HG03558 (cell line): ENCODE results near the gene RAD21L1.

Experiments
- ATAC-seq: cut with Tn5 transposase; IDR thresholded peaks from one replicate; pipeline ENCODE4 v1.9.1; 2021; ENCODE audit warnings: moderate number of reproducible peaks; ENCODE audit not compliant: unreplicated experiment; ENCODE audit errors: extremely low read depth

Gene RAD21L1

DNA sequence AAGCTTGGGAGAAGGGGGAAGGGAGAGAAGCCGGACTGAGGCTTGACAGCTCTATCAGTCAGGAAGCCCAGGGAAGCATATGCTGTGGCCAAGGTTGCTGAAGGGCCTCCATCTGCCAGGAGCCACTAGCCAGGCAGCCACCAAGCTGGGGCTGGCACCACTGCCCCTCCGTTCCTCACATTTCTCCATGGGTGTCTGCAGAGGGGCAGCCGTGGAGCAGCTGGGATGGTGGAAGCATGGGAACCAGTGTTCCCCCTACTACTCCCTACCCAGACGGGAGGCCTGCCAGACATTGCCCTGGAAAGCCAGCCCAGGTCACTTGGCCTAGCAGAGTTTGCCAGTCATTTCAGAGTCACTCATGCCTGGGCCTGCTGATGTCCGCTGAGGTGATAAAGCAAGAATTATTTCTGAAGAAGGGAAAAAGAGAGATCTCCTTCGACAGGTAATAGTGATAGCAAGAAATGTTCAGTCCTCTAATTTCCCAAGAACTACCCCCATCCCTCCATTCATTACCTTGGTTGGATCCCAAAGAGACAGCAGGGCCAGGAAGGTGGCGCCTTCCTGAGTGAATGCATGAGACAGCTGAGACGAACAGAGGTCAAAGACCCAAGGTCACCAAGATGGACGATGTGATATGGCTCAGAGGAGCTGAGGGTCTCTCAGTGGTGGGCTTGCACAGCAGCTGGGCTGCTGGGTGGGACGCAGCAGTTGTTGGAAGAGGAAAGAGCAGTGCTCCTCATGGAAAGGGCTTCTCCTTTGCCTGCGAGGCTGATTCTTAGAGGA lies 62.1 kb downstream of the RAD21L1 start:
- ATAC-seq, result no peak

DNA sequence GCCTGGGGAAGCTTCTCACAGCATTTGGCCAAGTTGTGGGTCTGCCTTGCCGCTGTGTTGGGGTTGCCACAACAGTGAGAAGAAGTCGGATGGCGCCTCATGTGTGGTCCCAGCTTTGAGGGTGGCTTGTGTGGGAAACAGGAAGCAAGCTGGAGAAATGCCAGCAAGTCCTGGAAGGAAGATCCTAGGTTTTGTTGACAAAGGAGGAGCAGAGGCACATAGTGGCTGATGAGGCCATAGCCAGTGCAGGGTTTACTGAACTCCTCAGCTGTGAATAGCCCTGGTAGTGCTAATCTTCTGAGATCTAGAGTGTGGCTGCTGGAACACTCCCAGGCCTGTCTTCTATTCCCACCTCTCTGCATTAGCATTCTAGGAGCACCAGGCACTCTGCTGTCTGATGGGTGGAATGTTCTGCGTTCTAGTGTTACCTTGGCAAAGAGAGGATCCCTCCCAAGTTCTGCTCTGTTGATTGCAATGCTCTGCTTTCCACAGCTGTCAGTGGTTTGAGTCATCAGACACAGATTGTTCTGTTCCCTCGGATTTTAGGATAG lies 65.4 kb downstream of the RAD21L1 start:
- no peak for ATAC-seq

- ATAC-seq, result no peak
Measured at GRCh38 chr20:1292620-1293019, 66.8 kb downstream of the RAD21L1 start.

- ATAC-seq, result no peak
Measured at GRCh38 chr20:1293641-1294379, 68.0 kb downstream of the RAD21L1 start.

DNA sequence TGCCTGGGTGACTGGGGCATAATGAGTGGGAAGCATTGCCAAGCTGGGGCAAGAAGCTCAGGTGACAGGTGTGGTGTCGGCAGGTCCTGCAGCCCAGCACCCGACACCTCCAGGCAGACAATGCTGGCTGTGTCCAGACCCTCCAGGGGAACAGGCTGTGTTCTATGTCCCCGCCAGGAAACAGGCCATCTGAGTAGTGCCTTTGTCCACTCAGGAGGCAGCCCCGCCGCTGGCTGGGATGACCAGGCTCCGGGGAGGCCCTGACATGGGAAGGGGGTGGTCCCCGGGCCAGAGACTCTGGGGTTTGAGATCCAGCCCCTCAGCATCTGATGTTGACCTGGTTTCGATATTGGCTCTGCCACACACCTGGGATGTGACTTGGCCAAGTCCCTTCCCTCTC lies 68.7 kb downstream of the RAD21L1 start:
- ATAC-seq, result no peak

GRCh38 chr20:1295276-1295930 lies 69.6 kb downstream of the RAD21L1 start:
- no peak for ATAC-seq

GRCh38 chr20:1296117-1296610 lies 70.3 kb downstream of the RAD21L1 start:
- ATAC-seq, result no peak

- no peak for ATAC-seq
Measured at GRCh38 chr20:1296922-1297321, 71.1 kb downstream of the RAD21L1 start.

DNA sequence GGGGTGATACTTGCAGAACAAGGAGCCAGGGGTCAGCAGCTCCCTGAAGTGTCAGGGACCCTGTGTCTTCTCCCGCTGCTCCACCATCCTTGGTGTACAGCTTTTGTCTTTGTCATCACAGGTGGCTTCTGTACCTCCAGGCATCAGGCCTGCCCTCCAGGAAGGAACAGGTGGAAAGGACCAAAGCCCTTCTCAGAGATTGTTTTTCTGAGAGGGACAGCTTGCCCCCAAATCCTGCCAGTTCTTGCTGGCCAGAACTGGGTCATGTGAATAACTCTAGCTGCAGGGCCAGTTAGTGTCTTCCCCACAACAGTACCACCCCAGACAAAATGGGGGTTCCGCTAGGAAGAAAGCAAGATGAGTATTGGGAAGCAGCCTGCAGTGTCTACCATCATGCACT lies 71.6 kb downstream of the RAD21L1 start:
- ATAC-seq, result no peak

DNA sequence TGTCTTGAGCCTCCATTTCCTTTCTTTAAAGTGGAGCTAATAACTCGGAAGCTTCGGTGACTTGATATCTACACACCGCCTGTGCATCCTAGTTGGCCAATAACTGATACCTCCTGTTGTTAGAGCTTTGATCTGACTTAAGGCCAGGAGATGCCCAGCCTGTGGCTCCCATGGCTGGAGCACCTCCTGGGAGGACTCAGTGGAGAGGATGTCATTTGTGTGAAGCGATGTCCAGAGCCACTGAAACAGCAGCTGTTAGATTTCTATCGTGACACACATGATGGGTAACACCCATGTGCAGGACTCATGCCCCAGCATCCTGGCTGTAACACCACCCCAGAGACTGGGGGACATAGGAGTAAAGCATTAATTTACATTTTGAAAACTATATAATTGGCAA lies 72.3 kb downstream of the RAD21L1 start:
- no peak for ATAC-seq

GRCh38 chr20:1298888-1299511 lies 73.2 kb downstream of the RAD21L1 start:
- ATAC-seq, result no peak

DNA sequence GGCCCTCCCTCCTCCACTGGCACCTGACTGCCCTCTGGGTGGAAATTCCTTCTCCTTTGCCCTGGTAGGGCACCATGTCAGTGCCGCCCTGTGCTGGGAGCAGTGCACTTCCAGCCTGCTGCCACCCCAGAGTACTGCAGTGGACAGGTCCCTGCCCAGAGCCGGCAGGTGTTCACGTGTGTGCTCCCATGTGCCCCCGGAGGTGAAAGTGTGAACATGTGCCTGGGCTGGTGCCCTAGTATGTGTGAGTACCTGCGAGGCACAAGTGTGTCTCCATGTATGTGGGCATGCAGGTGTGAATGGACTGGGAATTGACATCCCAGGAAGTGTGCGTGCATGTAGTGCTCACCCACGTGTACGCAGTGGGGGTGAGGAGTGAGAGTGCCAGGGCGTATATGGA lies 73.7 kb downstream of the RAD21L1 start:
- ATAC-seq, result no peak

- no peak for ATAC-seq
Measured at GRCh38 chr20:1300083-1300840, 74.4 kb downstream of the RAD21L1 start.

GRCh38 chr20:1301031-1301529 lies 75.2 kb downstream of the RAD21L1 start:
- ATAC-seq, result no peak

- no peak for ATAC-seq
Measured at GRCh38 chr20:1302685-1303541, 77.1 kb downstream of the RAD21L1 start.

DNA sequence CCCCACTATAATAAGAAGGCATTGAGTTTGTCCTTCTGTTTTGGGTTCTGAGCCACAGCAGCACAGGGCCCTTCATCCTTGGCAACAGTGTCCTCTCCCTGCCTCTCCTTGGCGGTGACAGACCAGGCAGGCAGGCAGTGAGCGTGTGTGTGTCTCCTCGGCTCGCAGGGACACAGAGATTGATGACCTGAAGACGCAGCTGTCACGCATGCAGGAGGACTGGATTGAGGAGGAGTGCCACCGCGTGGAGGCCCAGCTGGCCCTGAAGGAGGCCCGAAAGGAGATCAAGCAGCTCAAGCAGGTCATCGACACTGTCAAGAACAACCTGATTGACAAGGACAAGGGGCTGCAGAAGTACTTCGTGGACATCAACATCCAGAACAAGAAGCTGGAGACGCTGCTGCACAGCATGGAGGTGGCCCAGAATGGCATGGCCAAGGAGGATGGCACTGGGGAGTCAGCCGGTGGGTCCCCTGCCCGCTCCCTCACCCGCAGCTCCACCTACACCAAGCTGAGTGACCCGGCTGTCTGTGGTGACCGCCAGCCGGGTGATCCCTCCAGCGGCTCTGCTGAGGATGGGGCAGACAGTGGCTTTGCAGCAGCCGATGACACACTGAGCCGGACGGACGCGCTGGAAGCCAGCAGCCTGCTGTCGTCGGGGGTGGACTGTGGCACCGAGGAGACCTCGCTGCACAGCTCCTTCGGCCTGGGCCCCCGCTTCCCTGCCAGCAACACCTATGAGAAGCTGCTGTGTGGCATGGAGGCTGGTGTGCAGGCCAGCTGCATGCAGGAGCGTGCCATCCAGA lies 79.1 kb downstream of the RAD21L1 start:
- ATAC-seq, result no peak
